Small intestine (tissue), 7 donors: ENCODE measurements around the gene ADAMTS3. TPM values are rescaled to one million over a fixed set of nuclear protein-coding genes. Genes with fewer than 3 reads are reported as not detected.

Experiments
- DNase-seq, 2 donors: peaks; one replicate each; pipeline versions ENCODE4 v3.0.0 to v3.0.0-alpha.2; 2013
- FAIRE-seq: peaks from 2 replicates; lab custom pipeline; 2012; peaks lifted over from hg19 to GRCh38; lab: Jason Lieb, UNC
- H3K27ac ChIP-seq, 3 donors: one replicate each; pipeline ENCODE4 v1.5.1; 2013; ENCODE audit warnings: low read length in 2 of 3, mild to moderate bottlenecking in 2 of 3, control low read depth in 1 of 3, inconsistent platforms in 1 of 3, low read depth in 1 of 3, moderate library complexity in 1 of 3
- H3K27me3 ChIP-seq, 3 donors: one replicate each; pipeline ENCODE4 v1.6.1; 2013; ENCODE audit warnings: low read length in 3 of 3, inconsistent platforms in 1 of 3; ENCODE audit not compliant: control insufficient read depth in 3 of 3, insufficient read depth in 3 of 3
- H3K36me3 ChIP-seq, 3 donors: one replicate each; pipeline ENCODE4 v1.6.1; 2013; ENCODE audit warnings: low read length in 3 of 3, inconsistent platforms in 1 of 3, low read depth in 1 of 3, mild to moderate bottlenecking in 1 of 3, moderate library complexity in 1 of 3; ENCODE audit not compliant: control insufficient read depth in 3 of 3, insufficient read depth in 2 of 3
- H3K4me1 ChIP-seq, 3 donors: one replicate each; pipeline ENCODE4 v1.6.1; 2013; ENCODE audit warnings: low read length in 2 of 3, inconsistent platforms in 1 of 3, low read depth in 1 of 3, mild to moderate bottlenecking in 1 of 3, moderate library complexity in 1 of 3; ENCODE audit not compliant: control insufficient read depth in 3 of 3, insufficient read depth in 2 of 3
- H3K4me3 ChIP-seq, 3 donors: one replicate each; pipeline ENCODE4 v1.5.1; 2013; ENCODE audit warnings: low read length in 3 of 3, control low read depth in 1 of 3, inconsistent platforms in 1 of 3, low read depth in 1 of 3, mild to moderate bottlenecking in 1 of 3, moderate library complexity in 1 of 3
- H3K9me3 ChIP-seq, 2 donors: one replicate each; pipeline ENCODE4 v1.6.1; 2013; ENCODE audit warnings: low read depth in 1 of 2, low read length in 1 of 2; ENCODE audit not compliant: control insufficient read depth in 2 of 2, insufficient read depth in 1 of 2
- WGBS, 3 donors: extraction: QIAGEN DNeasy Blood & Tissue Kit; methylation state at CpG; one replicate each; pipeline ENCODE4 v1.1.7; 2013; 5-methylcytosine and 5-hydroxymethylcytosine counted together
- polyA plus RNA-seq, 4 donors: library from polyadenylated mRNA; stranded (reverse) in 3 of 4; unstranded in 1 of 4; fragments of 200-250 nt in 3 of 4; fragments of 120-200 nt in 1 of 4; gene quantifications; one replicate each; pipeline versions ENCODE4 v1.2.1 to v1.2.3, GENCODE V29; 2013
- donor health status: healthy with polysubstance abuse.
- donor health status: control.
- donor health status: control.
- donor health status: Bipolar disorder and iron deficiency.
- donor health status: healthy.

The ADAMTS3 gene
- polyA plus RNA-seq, 4 donors: 0.16 to 0.72 TPM; not detected in 2

DNA sequence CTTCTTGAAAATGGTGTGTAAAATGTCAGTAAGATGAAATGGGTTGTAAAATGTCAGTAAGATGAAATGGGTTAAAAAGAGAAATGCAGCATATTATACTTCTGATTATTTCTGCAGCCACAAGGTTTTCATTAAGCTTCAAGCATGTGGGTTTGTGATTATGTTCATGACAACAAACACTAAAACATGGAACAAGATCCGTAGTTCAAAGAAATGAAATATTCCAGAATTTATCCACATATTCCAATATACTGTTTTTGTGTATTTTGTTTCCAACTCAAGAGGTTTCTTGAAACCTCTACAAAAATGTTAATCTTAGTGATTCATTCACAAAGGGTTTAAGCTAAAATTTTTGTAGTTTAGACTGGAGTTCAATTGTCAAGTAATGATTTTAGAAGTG, 84.0 kb downstream of the ADAMTS3 start:
- no peaks in the 10 kb centered on the region for H3K9me3 ChIP-seq
- 65 to 81% (median 81%) methylated on average over 1 of the region's 1 CpG for WGBS, 3 donors
- H3K36me3 ChIP-seq: no peaks in the 10 kb centered on the region
- no peaks in the 10 kb centered on the region for H3K27me3 ChIP-seq
- DNase-seq (no peak), FAIRE-seq (no peak)
- H3K4me1 ChIP-seq: no peaks in the 10 kb centered on the region
- H3K27ac ChIP-seq: no peak overlapping the region
- no peak overlapping the region for H3K4me3 ChIP-seq

DNA sequence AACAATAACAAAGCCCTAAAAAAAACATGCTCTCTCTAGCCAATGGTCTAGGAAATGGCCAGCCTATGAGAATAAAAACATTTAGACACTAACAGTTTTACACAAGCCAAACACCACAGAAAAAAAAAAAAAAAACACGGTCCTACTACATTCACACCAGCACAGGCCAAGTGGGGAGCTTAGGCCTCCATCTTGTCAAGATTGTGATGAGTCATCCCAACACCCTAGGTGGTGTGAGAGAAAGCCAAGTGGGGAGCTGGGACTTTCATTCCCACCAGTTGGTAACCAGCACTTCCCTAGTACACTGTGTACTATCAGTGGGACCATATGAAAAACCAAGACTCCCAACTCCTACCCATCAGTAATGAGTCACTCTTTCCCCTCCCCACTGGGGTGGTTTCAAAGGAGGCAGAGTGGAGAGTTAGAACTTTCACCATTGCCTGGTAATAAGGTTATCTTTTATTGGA, 95.6 kb downstream of the ADAMTS3 start:
- Histone ChIP-seq H3K9me3 (no peaks in the 10 kb centered on the region), H3K4me1 (no peaks in the 10 kb centered on the region), H3K4me3 (no peak overlapping the region), H3K36me3 (no peaks in the 10 kb centered on the region), H3K27me3 (no peaks in the 10 kb centered on the region), H3K27ac (no peak overlapping the region)
- FAIRE-seq: no peak
- 60 to 82% (median 81%) methylated on average over 1 of the region's 1 CpG for WGBS, 3 donors
- no peak for DNase-seq

DNA sequence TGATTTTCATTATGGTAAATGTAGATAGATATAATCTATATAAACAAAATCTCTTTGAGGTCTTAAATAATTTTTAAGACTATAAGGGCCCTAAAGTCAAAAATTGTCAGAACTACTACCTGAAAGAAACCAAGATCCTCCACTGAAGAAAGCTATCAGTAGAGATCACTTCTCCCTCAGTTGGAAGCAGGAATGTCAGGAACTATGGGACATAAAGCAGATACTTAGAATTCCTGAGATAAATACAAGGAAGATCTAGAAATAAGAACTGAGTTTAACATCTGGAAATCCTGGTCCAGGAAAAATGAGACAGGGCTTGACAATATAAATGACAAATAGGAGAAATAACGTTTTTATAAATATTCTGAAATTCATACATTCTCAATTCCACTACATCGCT, 97.2 kb downstream of the ADAMTS3 start:
- 65 to 84% (median 80%) methylated on average over 2 of the region's 2 CpGs for WGBS, 3 donors
- Histone ChIP-seq H3K27ac (no peak overlapping the region), H3K27me3 (no peaks in the 10 kb centered on the region), H3K4me3 (no peak overlapping the region), H3K4me1 (no peaks in the 10 kb centered on the region), H3K36me3 (no peaks in the 10 kb centered on the region), H3K9me3 (no peaks in the 10 kb centered on the region)
- FAIRE-seq (peak; percentile 49), DNase-seq (no peak)

DNA sequence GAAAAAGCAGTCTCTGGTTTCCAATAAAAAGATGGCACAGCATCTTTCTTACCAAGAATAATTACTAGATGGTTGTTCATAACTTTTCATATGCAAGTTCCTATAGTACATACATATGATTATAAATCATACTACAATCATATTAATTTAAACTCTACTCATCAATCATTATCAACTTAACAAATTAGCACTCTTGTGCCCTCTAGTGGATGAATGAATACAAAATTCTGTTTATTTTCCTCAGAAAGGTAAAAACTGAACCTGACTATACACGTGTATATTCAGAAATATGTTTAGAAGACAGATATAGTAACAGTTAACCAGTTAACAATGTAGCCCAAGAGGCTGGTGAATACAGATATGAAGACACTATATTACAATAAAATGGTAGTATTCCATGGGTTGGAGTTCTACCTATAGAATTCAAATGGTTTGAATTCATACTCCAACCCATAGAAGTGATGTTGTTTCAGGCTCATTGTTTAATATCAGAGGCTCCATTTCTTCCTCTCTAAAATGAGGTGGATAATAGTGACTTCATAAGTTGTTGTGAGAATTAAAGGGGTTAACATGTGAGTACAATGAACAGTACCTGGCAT, 100.0 kb downstream of the ADAMTS3 start:
- Histone ChIP-seq H3K4me1 (no peaks in the 10 kb centered on the region), H3K27ac (no peak overlapping the region), H3K36me3 (no peaks in the 10 kb centered on the region), H3K9me3 (no peaks in the 10 kb centered on the region), H3K4me3 (no peak overlapping the region), H3K27me3 (no peaks in the 10 kb centered on the region)
- DNase-seq (peak; percentile 7 to 35), FAIRE-seq (peak; percentile 36)
- 2 to 19% (median 3%) methylated on average over 1 of the region's 1 CpG for WGBS, 3 donors

DNA sequence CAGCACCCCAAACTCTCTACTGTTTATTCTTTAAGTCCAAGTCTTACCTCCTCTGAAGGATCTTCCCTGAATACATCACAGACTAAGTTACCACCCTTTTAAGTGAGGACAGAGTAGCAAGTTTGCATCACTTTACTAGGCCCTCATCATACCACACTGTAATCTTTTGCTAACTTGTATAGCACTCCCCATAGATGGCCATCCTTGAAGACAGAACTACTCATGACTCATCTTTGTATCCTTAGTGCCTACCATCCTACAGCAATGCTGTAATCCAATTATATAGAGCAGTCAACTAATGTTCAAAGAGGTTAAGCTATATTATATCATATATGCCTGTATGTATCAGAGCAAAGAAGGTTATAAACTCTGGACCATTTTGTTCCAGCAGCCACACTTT, 101.4 kb downstream of the ADAMTS3 start:
- no peaks in the 10 kb centered on the region for H3K27me3 ChIP-seq
- no peaks in the 10 kb centered on the region for H3K4me1 ChIP-seq
- no peak for DNase-seq
- no peak for FAIRE-seq
- H3K4me3 ChIP-seq: no peak overlapping the region
- no peak overlapping the region for H3K27ac ChIP-seq
- H3K9me3 ChIP-seq: no peaks in the 10 kb centered on the region
- H3K36me3 ChIP-seq: no peaks in the 10 kb centered on the region

DNA sequence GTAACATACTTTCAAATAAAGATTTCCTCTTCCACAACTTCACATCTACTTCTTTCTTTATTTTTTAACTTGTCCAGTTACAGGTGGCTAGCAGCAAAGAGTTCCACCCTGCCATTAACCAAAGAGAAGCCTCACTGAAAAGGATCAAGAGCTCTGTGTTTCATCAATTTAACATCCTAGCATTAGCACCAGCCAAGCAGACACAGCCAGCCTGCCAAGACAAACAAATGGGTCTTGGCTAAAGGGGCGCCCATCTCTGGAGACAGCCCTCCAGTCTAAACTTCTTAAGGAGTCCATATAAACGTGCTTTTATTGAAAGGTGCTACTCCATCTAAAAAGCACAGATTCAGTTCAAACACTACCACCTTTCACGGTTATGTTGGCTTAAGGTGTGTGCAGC, 105.3 kb downstream of the ADAMTS3 start:
- no peak for FAIRE-seq
- Histone ChIP-seq H3K27me3 (no peaks in the 10 kb centered on the region), H3K4me1 (no peaks in the 10 kb centered on the region), H3K9me3 (no peaks in the 10 kb centered on the region), H3K36me3 (no peaks in the 10 kb centered on the region), H3K4me3 (no peak overlapping the region), H3K27ac (no peak overlapping the region)
- DNase-seq: no peak
- 54 to 63% (median 59%) methylated on average over 3 of the region's 3 CpGs for whole genome bisulfite sequencing, 3 donors

DNA sequence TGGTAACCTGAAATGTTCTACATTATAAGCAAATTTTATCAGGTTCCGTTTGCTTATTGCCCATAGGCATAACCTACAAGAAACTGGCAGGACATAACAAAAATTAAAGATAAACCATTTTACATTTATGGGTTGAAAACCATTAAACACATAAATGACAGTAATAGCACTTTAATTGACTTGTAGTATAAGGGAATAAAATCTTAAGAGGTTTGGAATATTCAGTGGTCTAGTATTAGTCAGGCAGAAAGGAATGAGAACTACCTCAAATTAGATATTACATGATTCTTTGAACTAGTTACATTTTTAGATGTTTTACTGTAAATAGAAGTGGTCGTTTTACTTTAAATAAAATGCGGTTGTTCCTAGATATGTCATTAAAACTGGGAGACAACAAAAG, 111.9 kb downstream of the ADAMTS3 start:
- no peaks in the 10 kb centered on the region for H3K27me3 ChIP-seq
- WGBS, 3 donors: 70 to 78% (median 75%) methylated on average over 3 of the region's 3 CpGs
- H3K36me3 ChIP-seq: no peaks in the 10 kb centered on the region
- no peak overlapping the region for H3K4me3 ChIP-seq
- no peaks in the 10 kb centered on the region for H3K4me1 ChIP-seq
- DNase-seq (no peak), FAIRE-seq (no peak)
- H3K9me3 ChIP-seq: no peaks in the 10 kb centered on the region
- H3K27ac ChIP-seq: no peak overlapping the region

DNA sequence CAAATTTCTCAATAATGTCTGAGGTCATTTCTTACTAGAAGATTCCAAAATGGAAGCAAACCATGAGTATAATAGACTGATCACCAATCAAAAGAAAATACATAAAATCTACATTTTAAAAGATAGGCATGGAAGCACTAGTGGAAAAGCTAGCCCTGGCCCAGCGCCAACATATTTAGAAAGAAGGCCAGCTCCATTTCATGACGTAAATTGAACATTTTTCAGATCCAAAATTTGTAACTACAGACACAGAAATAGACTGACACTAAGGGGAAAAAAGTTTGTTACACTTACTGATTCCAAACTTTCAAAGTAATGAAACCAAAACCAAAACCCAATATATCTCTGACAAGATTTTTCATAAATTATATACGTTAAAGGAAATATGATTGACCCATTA, 117.7 kb downstream of the ADAMTS3 start:
- no peak overlapping the region for H3K27ac ChIP-seq
- FAIRE-seq (no peak), DNase-seq (no peak)
- WGBS, 3 donors: 66 to 76% (median 67%) methylated on average over 3 of the region's 3 CpGs
- no peaks in the 10 kb centered on the region for H3K4me1 ChIP-seq
- H3K27me3 ChIP-seq: no peaks in the 10 kb centered on the region
- H3K9me3 ChIP-seq: no peaks in the 10 kb centered on the region
- no peaks in the 10 kb centered on the region for H3K36me3 ChIP-seq
- no peak overlapping the region for H3K4me3 ChIP-seq

DNA sequence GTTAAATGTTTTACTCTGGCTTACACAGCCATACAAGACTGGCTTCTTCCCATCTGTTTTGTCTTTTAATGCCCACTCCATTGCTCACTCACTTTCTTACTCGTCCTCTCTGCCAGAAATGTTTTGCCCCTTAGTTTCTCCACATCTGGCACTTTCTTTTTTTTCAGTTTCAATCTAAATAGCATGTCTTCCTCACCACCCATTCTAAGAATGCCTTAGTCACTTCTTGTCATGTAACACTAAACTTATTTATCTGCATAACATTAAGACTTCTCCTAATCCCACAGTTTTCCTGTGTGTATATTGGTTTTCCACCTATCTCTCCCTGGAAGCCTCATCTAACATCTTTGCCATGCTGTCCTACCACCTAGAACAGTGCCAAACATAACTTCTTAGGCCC, 119.3 kb downstream of the ADAMTS3 start:
- DNase-seq: no peak
- H3K27me3 ChIP-seq: no peaks in the 10 kb centered on the region
- no peak overlapping the region for H3K4me3 ChIP-seq
- WGBS, 3 donors: 45 to 65% (median 65%) methylated on average over 1 of the region's 1 CpG
- H3K36me3 ChIP-seq: no peaks in the 10 kb centered on the region
- no peak overlapping the region for H3K27ac ChIP-seq
- no peaks in the 10 kb centered on the region for H3K4me1 ChIP-seq
- no peaks in the 10 kb centered on the region for H3K9me3 ChIP-seq
- FAIRE-seq: no peak
